ENCODE data around the gene RBMS1. TPM values are rescaled to one million over a fixed set of nuclear protein-coding genes. Genes with fewer than 3 reads are reported as not detected.

RBMS1 gene
- total and polyA plus RNA-seq, 4 donors, result 49.5 to 215 (median 76.3) TPM

DNA sequence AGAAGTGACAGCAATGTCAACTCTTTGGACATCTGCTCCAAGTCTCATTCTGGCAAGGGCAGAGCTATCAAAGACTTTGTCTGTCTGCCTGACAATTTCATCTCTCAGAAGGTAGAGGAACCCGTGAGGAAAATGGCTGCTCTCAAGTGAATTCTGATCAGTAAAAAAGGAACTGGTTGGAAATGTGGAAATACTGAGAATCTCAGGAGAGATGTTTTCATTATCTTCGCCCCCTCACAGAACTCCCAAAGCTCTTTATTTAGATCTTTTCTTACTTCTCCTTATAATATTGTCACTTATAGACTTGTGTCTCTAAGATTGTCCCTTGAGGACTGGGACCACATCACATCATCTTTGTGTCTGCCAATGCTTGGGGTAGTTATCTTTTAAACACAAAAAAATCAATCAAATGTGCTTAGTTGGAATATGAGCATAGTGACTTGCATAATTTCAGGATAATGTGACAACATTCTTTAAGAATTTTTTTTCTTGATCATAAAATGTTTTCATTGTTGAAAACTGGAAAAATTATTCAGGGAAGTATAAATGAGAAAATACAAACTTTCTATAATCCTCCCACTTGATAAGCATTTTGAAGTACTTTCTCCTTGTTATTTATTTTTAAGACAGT, 225.3 kb downstream of the RBMS1 start:
- TF ChIP-seq, protein P1, sequence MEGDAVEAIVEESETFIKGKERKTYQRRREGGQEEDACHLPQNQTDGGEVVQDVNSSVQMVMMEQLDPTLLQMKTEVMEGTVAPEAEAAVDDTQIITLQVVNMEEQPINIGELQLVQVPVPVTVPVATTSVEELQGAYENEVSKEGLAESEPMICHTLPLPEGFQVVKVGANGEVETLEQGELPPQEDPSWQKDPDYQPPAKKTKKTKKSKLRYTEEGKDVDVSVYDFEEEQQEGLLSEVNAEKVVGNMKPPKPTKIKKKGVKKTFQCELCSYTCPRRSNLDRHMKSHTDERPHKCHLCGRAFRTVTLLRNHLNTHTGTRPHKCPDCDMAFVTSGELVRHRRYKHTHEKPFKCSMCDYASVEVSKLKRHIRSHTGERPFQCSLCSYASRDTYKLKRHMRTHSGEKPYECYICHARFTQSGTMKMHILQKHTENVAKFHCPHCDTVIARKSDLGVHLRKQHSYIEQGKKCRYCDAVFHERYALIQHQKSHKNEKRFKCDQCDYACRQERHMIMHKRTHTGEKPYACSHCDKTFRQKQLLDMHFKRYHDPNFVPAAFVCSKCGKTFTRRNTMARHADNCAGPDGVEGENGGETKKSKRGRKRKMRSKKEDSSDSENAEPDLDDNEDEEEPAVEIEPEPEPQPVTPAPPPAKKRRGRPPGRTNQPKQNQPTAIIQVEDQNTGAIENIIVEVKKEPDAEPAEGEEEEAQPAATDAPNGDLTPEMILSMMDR (IDR thresholded peaks at IDR 0.05; ENCODE audit: control extremely low read depth, extremely low read depth), result no peak
- Histone ChIP-seq H3K27ac (ENCODE audit: low read depth in 1 of 2, low read length in 1 of 2) (peak overlapping the region in 1 of 2 donors; percentile 28), H3K4me3 (no peak overlapping the region), H3K4me1 (ENCODE audit: control insufficient read depth in 5 of 5, insufficient read depth in 5 of 5, low read length in 5 of 5) (peaks cover 0 to 25% (median 19%) of the 10 kb centered on the region in 5 donors), H3K9me3 (ENCODE audit: control insufficient read depth in 4 of 4, insufficient read depth in 3 of 4, low read length in 3 of 4) (no peaks in the 10 kb centered on the region), H3K27me3 (ENCODE audit: control insufficient read depth in 3 of 3, insufficient read depth in 3 of 3, low read length in 2 of 3) (no peaks in the 10 kb centered on the region), H3K9ac (ENCODE audit: insufficient read depth in 1 of 2, low read length in 2 of 2) (no peak overlapping the region), H3K36me3 (ENCODE audit: control insufficient read depth in 4 of 4, insufficient read depth in 4 of 4, low read length in 4 of 4) (peaks cover 0 to 4% (median 1%) of the 10 kb centered on the region in 4 donors)
- ATAC-seq (ENCODE audit: insufficient read depth, low FRiP score) (no peak), DNase-seq (no peak)
- 78 to 81% methylated on average over 2 of the region's 2 CpGs for WGBS, 2 donors

DNA sequence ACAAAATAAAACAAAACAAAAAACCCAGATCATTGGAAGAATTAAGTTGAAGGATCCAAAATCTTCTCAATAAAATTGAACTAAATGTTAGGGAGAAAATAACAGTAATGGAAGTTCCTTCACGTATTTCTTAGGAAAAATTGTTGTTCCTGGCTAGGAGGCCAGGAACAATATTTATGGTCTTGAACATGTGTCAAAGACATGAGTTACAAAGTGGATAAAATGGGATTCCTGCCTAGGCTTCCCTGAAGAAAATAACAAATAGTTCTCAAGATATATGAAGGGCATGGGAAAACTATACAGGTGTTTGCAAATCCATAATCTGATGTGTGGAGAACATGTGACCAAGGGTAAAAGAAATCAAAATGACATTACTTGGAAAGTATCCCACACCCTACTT, 225.9 kb downstream of the RBMS1 start:
- Histone ChIP-seq H3K9me3 (ENCODE audit: control insufficient read depth in 4 of 4, insufficient read depth in 3 of 4, low read length in 3 of 4) (no peaks in the 10 kb centered on the region), H3K27ac (ENCODE audit: low read depth in 1 of 2, low read length in 1 of 2) (no peak overlapping the region), H3K27me3 (ENCODE audit: control insufficient read depth in 3 of 3, insufficient read depth in 3 of 3, low read length in 2 of 3) (no peaks in the 10 kb centered on the region), H3K9ac (ENCODE audit: insufficient read depth in 1 of 2, low read length in 2 of 2) (no peak overlapping the region), H3K4me1 (ENCODE audit: control insufficient read depth in 5 of 5, insufficient read depth in 5 of 5, low read length in 5 of 5) (peaks cover 0 to 25% (median 19%) of the 10 kb centered on the region in 5 donors), H3K4me3 (no peak overlapping the region), H3K36me3 (ENCODE audit: control insufficient read depth in 4 of 4, insufficient read depth in 4 of 4, low read length in 4 of 4) (peaks cover 0 to 4% (median 0%) of the 10 kb centered on the region in 4 donors)
- DNase-seq (no peak), ATAC-seq (ENCODE audit: insufficient read depth, low FRiP score) (no peak)
- 80 to 92% methylated on average over 1 of the region's 1 CpG for WGBS, 2 donors
- TF ChIP-seq, protein P1 (IDR thresholded peaks at IDR 0.05; ENCODE audit: control extremely low read depth, extremely low read depth), result no peak

DNA sequence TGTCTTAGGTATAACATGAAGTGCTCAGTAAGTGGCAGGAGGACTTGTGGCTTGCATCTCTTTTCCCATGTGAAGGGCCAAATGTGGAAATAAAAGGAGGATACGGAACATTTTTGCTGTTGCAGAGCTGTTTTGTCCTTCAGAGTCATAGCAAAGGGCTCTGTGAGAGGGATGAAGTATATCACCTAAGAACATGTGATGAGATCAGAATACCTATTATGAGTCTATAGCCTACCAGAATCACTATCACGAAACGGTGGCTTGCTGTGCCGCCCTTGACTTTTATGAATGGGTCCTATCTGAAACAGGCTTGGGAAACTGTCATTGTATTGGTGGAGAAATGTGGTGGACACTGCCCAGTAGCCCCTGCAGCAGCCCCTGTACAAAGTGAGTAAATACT, 226.6 kb downstream of the RBMS1 start:
- Histone ChIP-seq H3K27me3 (ENCODE audit: control insufficient read depth in 3 of 3, insufficient read depth in 3 of 3, low read length in 2 of 3) (no peaks in the 10 kb centered on the region), H3K27ac (ENCODE audit: low read depth in 1 of 2, low read length in 1 of 2) (no peak overlapping the region), H3K9ac (ENCODE audit: insufficient read depth in 1 of 2, low read length in 2 of 2) (no peak overlapping the region), H3K9me3 (ENCODE audit: control insufficient read depth in 4 of 4, insufficient read depth in 3 of 4, low read length in 3 of 4) (no peaks in the 10 kb centered on the region), H3K36me3 (ENCODE audit: control insufficient read depth in 4 of 4, insufficient read depth in 4 of 4, low read length in 4 of 4) (peaks cover 0 to 4% (median 0%) of the 10 kb centered on the region in 4 donors), H3K4me1 (ENCODE audit: control insufficient read depth in 5 of 5, insufficient read depth in 5 of 5, low read length in 5 of 5) (peaks cover 0 to 25% (median 19%) of the 10 kb centered on the region in 5 donors), H3K4me3 (no peak overlapping the region)
- TF ChIP-seq, protein P1 (IDR thresholded peaks at IDR 0.05; ENCODE audit: control extremely low read depth, extremely low read depth), result no peak
- no peak for ATAC-seq (ENCODE audit: insufficient read depth, low FRiP score)
- DNase-seq, result no peak
- 97 to 99% methylated on average over 4 of the region's 4 CpGs for WGBS, 2 donors

Measured in lung (tissue), 12 donors.